ENCODE data around the gene APOBEC3H. TPM values are rescaled to one million over a fixed set of nuclear protein-coding genes. Genes with fewer than 3 reads are reported as not detected.

APOBEC3H gene
- total RNA-seq, 4 donors from 2014 or later = 0.39 TPM; not detected in 3

GRCh38 chr22:39103431-39103830, 6.4 kb downstream of the APOBEC3H start:
- Histone ChIP-seq H3K9me3 (no peaks in the 10 kb centered on the region), H3K4me3 (no peak overlapping the region), H3K36me3 (no peaks in the 10 kb centered on the region), H3K4me1 (no peaks in the 10 kb centered on the region), H3K27me3 (peaks cover 0 to 10% (median 0%) of the 10 kb centered on the region in 4 donors), H3K27ac (replicated peaks in 1 of 4) (no peak overlapping the region)
- WGBS = 79% methylated on average over 2 of the region's 2 CpGs
- no peak for TF ChIP-seq POLR2AphosphoS5 (IDR thresholded peaks at IDR 0.05)
- TF ChIP-seq EP300 (IDR thresholded peaks at IDR 0.05) = no peak
- no peak for TF ChIP-seq CTCF (IDR thresholded peaks at IDR 0.05)
- TF ChIP-seq POLR2A (IDR thresholded peaks at IDR 0.05; ENCODE audit: low read depth) = no peak
- no peak for DNase-seq (ENCODE audit: extremely low spot score)
- intact Hi-C loops (cut with DNase I) = no loop called here

GRCh38 chr22:39106326-39106725, 9.3 kb downstream of the APOBEC3H start:
- Histone ChIP-seq H3K9me3 (no peaks in the 10 kb centered on the region), H3K27me3 (peaks cover 0 to 10% (median 0%) of the 10 kb centered on the region in 4 donors), H3K36me3 (no peaks in the 10 kb centered on the region), H3K27ac (replicated peaks in 1 of 4) (no peak overlapping the region), H3K4me1 (no peaks in the 10 kb centered on the region), H3K4me3 (no peak overlapping the region)
- 71% methylated on average over 2 of the region's 2 CpGs for WGBS
- TF ChIP-seq CTCF (IDR thresholded peaks at IDR 0.05) (no peak), POLR2AphosphoS5 (IDR thresholded peaks at IDR 0.05) (no peak), EP300 (IDR thresholded peaks at IDR 0.05) (no peak), POLR2A (IDR thresholded peaks at IDR 0.05; ENCODE audit: low read depth) (no peak)
- intact Hi-C loops (cut with DNase I) = no loop called here
- no peak for DNase-seq (ENCODE audit: extremely low spot score)

- intact Hi-C loops (cut with DNase I) = no loop called here
- no peak overlapping the region for H3K27ac ChIP-seq (replicated peaks in 1 of 4)
- H3K4me1 ChIP-seq = no peaks in the 10 kb centered on the region
- no peaks in the 10 kb centered on the region for H3K9me3 ChIP-seq
- peaks cover 0 to 5% (median 0%) of the 10 kb centered on the region in 4 donors for H3K27me3 ChIP-seq
- no peaks in the 10 kb centered on the region for H3K36me3 ChIP-seq
- DNase-seq (ENCODE audit: extremely low spot score) = no peak
- no peak overlapping the region for H3K4me3 ChIP-seq
- 95% methylated on average over 4 of the region's 4 CpGs for WGBS
- TF ChIP-seq POLR2AphosphoS5 (IDR thresholded peaks at IDR 0.05) (no peak), CTCF (IDR thresholded peaks at IDR 0.05) (no peak), POLR2A (IDR thresholded peaks at IDR 0.05; ENCODE audit: low read depth) (no peak), EP300 (IDR thresholded peaks at IDR 0.05) (no peak)
Observed at GRCh38 chr22:39108487-39108886, 11.4 kb downstream of the APOBEC3H start.

- no peaks in the 10 kb centered on the region for H3K36me3 ChIP-seq
- no peak overlapping the region for H3K4me3 ChIP-seq
- H3K27ac ChIP-seq (replicated peaks in 1 of 4) = no peak overlapping the region
- intact Hi-C loops (cut with DNase I) = no loop called here
- no peaks in the 10 kb centered on the region for H3K9me3 ChIP-seq
- WGBS = 77% methylated on average over 9 of the region's 9 CpGs
- DNase-seq (ENCODE audit: extremely low spot score) = no peak
- TF ChIP-seq CTCF (IDR thresholded peaks at IDR 0.05) (no peak), POLR2AphosphoS5 (IDR thresholded peaks at IDR 0.05) (no peak), POLR2A (IDR thresholded peaks at IDR 0.05; ENCODE audit: low read depth) (no peak), EP300 (IDR thresholded peaks at IDR 0.05) (no peak)
- peaks cover 0 to 6% (median 0%) of the 10 kb centered on the region in 4 donors for H3K27me3 ChIP-seq
- no peaks in the 10 kb centered on the region for H3K4me1 ChIP-seq
Observed at GRCh38 chr22:39109361-39109760, 12.3 kb downstream of the APOBEC3H start.

Measured in esophagus muscularis mucosa (tissue), 4 donors.